Measurements from ENCODE around the gene KRT79.
"Not testable (repeated sequence)": the region's sequence is repeated elsewhere in the genome, so short reads cannot be mapped to it uniquely, and the experiment has no call there.

KRT79 gene

GRCh38 chr12:52833922-52834726 lies at the start of gene KRT79:
KRT79 (minus strand) TSS chr12:52834311; CDS start chr12:52834260, 51 bp downstream.
- no peak for DNase-seq

GRCh38 chr12:52880499-52880898 lies 46.4 kb upstream of the KRT79 start:
- DNase-seq: not testable (repeated sequence)

GRCh38 chr12:52879394-52880351 lies 45.6 kb upstream of the KRT79 start:
- peak in 12 of 14 donors; percentile 23 to 65 (median 45) for DNase-seq

- DNase-seq: no peak
These were observed 44.6 kb upstream of the KRT79 start for GRCh38 chr12:52878507-52879393.

GRCh38 chr12:52877242-52877641 lies 43.1 kb upstream of the KRT79 start:
- no peak for DNase-seq

GRCh38 chr12:52876372-52876771 lies 42.3 kb upstream of the KRT79 start:
- DNase-seq: no peak

- DNase-seq: no peak
These were observed 40.7 kb upstream of the KRT79 start for GRCh38 chr12:52874573-52875435.

GRCh38 chr12:52873832-52874572 lies 39.9 kb upstream of the KRT79 start:
- DNase-seq: peak in 4 of 14 donors; percentile 9 to 68 (median 13)

- DNase-seq: no peak
These were observed 39.4 kb upstream of the KRT79 start for GRCh38 chr12:52873513-52873831.

- DNase-seq: no peak
These were observed 38.7 kb upstream of the KRT79 start for GRCh38 chr12:52872644-52873389.

GRCh38 chr12:52871291-52872039 lies 37.4 kb upstream of the KRT79 start:
- DNase-seq: no peak

GRCh38 chr12:52870361-52871290 lies 36.5 kb upstream of the KRT79 start:
- DNase-seq: peak in 8 of 14 donors; percentile 10 to 61 (median 20)

GRCh38 chr12:52867642-52868041 lies 33.5 kb upstream of the KRT79 start:
- no peak for DNase-seq

- DNase-seq: no peak
These were observed 33.0 kb upstream of the KRT79 start for GRCh38 chr12:52867152-52867551.

GRCh38 chr12:52865090-52865944 lies 31.2 kb upstream of the KRT79 start:
- DNase-seq: peak in 6 of 14 donors; percentile 1 to 35 (median 12)

- DNase-seq: no peak
These were observed 27.9 kb upstream of the KRT79 start for GRCh38 chr12:52862023-52862422.

- no peak for DNase-seq
These were observed 27.4 kb upstream of the KRT79 start for GRCh38 chr12:52861511-52861910.
